GM23338 (cell line): ENCODE results near the gene ENOSF1.
"Not testable (repeated sequence)": the region's sequence is repeated elsewhere in the genome, so short reads cannot be mapped to it uniquely, and the experiment has no call there.

ENCODE experiments used
- CREB1 ChIP-seq: fragments of 250-450 bp; sonication (Bioruptor Pico); IDR thresholded peaks from 2 replicates; pipeline ENCODE4 v1.5.0; 2020; ENCODE audit warnings: low read depth, mild to moderate bottlenecking, moderate library complexity
- EZH2 ChIP-seq: fragments of 200-600 bp; sonication (generic); IDR thresholded peaks from one replicate; pipeline ENCODE4 v1.8.0; 2017; ENCODE audit warnings: antibody characterized with exemption, mild to moderate bottlenecking, low read depth; ENCODE audit not compliant: unreplicated experiment
- EZH2phosphoT487 ChIP-seq: fragments of 200-600 bp; sonication (generic); IDR thresholded peaks from one replicate; pipeline ENCODE4 v1.8.1; 2018; ENCODE audit warnings: antibody characterized with exemption; ENCODE audit not compliant: unreplicated experiment
- JUNB ChIP-seq: IDR thresholded peaks from one replicate; pipeline ENCODE4 v1.6.1; 2016; ENCODE audit warnings: antibody characterized with exemption; ENCODE audit not compliant: unreplicated experiment
- NANOG ChIP-seq: IDR thresholded peaks from 2 replicates; pipeline ENCODE4 v1.6.1; 2016; ENCODE audit warnings: antibody characterized with exemption, borderline replicate concordance
- POLR2AphosphoS5 ChIP-seq: IDR thresholded peaks from 2 replicates; pipeline ENCODE4 v1.6.1; 2016; ENCODE audit warnings: antibody characterized with exemption, low read depth
- STAT1 ChIP-seq: IDR thresholded peaks from one replicate; pipeline ENCODE4 v1.6.1; 2016; ENCODE audit warnings: antibody characterized with exemption; ENCODE audit not compliant: unreplicated experiment
- ZNF114 ChIP-seq: fragments of 250-450 bp; sonication (Bioruptor Pico); IDR thresholded peaks from 2 replicates; pipeline ENCODE4 v1.5.0; 2020; ENCODE audit warnings: mild to moderate bottlenecking, moderate library complexity
- ZNF331 ChIP-seq: fragments of 250-450 bp; sonication (Bioruptor Pico); IDR thresholded peaks from 2 replicates; pipeline ENCODE4 v1.5.0; 2020; ENCODE audit warnings: low read depth, mild to moderate bottlenecking, moderate library complexity
- TF ChIP-seq, protein P1 (sequence below), 2 experiments: fragments of 200-600 bp in 1 of 2; sonication (generic) in 1 of 2; conservative IDR thresholded peaks; 2 replicates each; pipeline versions ENCODE4 v1.5.1 to v1.6.1; 2016 to 2017; ENCODE audit warnings: antibody characterized with exemption in 2 of 2, low read depth in 2 of 2, mild to moderate bottlenecking in 2 of 2, moderate library complexity in 1 of 2
- TF ChIP-seq, protein P2 (sequence below): IDR thresholded peaks from one replicate; pipeline ENCODE4 v1.6.1; 2018; ENCODE audit warnings: antibody characterized with exemption; ENCODE audit not compliant: unreplicated experiment
- TF ChIP-seq, protein P3 (sequence below): IDR thresholded peaks from 2 replicates; pipeline ENCODE4 v1.6.1; 2016; ENCODE audit warnings: antibody characterized with exemption
- TF ChIP-seq, protein P4 (sequence below): fragments of 250-450 bp; sonication (Bioruptor Pico); IDR thresholded peaks from 2 replicates; pipeline ENCODE4 v1.5.0; 2020; ENCODE audit warnings: mild to moderate bottlenecking, moderate library complexity

DNA sequence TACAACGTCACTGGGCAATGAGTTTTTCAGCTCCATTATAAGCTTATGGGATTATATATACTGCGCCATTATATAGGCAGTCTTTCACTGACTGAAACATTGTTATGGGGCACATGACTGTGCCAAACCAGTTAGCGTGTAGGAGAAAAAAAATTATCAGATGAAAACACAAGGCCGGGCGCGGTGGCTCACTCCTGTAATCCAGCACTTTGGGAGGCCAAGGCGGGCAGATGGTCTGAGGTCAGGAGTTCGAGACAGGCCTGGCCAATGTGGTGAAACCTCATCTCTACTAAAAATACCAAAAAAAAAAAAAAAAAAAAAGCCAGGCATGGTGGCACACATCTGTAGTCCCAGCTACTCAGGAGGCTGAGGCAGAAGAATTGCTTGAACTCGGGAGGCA, 30.0 kb downstream of the ENOSF1 start:
- TF ChIP-seq, protein P1, sequence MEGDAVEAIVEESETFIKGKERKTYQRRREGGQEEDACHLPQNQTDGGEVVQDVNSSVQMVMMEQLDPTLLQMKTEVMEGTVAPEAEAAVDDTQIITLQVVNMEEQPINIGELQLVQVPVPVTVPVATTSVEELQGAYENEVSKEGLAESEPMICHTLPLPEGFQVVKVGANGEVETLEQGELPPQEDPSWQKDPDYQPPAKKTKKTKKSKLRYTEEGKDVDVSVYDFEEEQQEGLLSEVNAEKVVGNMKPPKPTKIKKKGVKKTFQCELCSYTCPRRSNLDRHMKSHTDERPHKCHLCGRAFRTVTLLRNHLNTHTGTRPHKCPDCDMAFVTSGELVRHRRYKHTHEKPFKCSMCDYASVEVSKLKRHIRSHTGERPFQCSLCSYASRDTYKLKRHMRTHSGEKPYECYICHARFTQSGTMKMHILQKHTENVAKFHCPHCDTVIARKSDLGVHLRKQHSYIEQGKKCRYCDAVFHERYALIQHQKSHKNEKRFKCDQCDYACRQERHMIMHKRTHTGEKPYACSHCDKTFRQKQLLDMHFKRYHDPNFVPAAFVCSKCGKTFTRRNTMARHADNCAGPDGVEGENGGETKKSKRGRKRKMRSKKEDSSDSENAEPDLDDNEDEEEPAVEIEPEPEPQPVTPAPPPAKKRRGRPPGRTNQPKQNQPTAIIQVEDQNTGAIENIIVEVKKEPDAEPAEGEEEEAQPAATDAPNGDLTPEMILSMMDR (conservative IDR thresholded peaks at IDR 0.05; ENCODE audit: low read depth in 2 of 2): not testable (repeated sequence)
- not testable (repeated sequence) for TF ChIP-seq EZH2; POLR2AphosphoS5; ZNF114 (CRISPR knock-in tag); STAT1; CREB1 (CRISPR knock-in tag); EZH2phosphoT487; ZNF331; JUNB; NANOG
- TF ChIP-seq, protein P2, sequence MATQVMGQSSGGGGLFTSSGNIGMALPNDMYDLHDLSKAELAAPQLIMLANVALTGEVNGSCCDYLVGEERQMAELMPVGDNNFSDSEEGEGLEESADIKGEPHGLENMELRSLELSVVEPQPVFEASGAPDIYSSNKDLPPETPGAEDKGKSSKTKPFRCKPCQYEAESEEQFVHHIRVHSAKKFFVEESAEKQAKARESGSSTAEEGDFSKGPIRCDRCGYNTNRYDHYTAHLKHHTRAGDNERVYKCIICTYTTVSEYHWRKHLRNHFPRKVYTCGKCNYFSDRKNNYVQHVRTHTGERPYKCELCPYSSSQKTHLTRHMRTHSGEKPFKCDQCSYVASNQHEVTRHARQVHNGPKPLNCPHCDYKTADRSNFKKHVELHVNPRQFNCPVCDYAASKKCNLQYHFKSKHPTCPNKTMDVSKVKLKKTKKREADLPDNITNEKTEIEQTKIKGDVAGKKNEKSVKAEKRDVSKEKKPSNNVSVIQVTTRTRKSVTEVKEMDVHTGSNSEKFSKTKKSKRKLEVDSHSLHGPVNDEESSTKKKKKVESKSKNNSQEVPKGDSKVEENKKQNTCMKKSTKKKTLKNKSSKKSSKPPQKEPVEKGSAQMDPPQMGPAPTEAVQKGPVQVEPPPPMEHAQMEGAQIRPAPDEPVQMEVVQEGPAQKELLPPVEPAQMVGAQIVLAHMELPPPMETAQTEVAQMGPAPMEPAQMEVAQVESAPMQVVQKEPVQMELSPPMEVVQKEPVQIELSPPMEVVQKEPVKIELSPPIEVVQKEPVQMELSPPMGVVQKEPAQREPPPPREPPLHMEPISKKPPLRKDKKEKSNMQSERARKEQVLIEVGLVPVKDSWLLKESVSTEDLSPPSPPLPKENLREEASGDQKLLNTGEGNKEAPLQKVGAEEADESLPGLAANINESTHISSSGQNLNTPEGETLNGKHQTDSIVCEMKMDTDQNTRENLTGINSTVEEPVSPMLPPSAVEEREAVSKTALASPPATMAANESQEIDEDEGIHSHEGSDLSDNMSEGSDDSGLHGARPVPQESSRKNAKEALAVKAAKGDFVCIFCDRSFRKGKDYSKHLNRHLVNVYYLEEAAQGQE: not testable (repeated sequence)
- TF ChIP-seq, protein P3, sequence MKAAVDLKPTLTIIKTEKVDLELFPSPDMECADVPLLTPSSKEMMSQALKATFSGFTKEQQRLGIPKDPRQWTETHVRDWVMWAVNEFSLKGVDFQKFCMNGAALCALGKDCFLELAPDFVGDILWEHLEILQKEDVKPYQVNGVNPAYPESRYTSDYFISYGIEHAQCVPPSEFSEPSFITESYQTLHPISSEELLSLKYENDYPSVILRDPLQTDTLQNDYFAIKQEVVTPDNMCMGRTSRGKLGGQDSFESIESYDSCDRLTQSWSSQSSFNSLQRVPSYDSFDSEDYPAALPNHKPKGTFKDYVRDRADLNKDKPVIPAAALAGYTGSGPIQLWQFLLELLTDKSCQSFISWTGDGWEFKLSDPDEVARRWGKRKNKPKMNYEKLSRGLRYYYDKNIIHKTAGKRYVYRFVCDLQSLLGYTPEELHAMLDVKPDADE: not testable (repeated sequence)
- TF ChIP-seq, protein P4, sequence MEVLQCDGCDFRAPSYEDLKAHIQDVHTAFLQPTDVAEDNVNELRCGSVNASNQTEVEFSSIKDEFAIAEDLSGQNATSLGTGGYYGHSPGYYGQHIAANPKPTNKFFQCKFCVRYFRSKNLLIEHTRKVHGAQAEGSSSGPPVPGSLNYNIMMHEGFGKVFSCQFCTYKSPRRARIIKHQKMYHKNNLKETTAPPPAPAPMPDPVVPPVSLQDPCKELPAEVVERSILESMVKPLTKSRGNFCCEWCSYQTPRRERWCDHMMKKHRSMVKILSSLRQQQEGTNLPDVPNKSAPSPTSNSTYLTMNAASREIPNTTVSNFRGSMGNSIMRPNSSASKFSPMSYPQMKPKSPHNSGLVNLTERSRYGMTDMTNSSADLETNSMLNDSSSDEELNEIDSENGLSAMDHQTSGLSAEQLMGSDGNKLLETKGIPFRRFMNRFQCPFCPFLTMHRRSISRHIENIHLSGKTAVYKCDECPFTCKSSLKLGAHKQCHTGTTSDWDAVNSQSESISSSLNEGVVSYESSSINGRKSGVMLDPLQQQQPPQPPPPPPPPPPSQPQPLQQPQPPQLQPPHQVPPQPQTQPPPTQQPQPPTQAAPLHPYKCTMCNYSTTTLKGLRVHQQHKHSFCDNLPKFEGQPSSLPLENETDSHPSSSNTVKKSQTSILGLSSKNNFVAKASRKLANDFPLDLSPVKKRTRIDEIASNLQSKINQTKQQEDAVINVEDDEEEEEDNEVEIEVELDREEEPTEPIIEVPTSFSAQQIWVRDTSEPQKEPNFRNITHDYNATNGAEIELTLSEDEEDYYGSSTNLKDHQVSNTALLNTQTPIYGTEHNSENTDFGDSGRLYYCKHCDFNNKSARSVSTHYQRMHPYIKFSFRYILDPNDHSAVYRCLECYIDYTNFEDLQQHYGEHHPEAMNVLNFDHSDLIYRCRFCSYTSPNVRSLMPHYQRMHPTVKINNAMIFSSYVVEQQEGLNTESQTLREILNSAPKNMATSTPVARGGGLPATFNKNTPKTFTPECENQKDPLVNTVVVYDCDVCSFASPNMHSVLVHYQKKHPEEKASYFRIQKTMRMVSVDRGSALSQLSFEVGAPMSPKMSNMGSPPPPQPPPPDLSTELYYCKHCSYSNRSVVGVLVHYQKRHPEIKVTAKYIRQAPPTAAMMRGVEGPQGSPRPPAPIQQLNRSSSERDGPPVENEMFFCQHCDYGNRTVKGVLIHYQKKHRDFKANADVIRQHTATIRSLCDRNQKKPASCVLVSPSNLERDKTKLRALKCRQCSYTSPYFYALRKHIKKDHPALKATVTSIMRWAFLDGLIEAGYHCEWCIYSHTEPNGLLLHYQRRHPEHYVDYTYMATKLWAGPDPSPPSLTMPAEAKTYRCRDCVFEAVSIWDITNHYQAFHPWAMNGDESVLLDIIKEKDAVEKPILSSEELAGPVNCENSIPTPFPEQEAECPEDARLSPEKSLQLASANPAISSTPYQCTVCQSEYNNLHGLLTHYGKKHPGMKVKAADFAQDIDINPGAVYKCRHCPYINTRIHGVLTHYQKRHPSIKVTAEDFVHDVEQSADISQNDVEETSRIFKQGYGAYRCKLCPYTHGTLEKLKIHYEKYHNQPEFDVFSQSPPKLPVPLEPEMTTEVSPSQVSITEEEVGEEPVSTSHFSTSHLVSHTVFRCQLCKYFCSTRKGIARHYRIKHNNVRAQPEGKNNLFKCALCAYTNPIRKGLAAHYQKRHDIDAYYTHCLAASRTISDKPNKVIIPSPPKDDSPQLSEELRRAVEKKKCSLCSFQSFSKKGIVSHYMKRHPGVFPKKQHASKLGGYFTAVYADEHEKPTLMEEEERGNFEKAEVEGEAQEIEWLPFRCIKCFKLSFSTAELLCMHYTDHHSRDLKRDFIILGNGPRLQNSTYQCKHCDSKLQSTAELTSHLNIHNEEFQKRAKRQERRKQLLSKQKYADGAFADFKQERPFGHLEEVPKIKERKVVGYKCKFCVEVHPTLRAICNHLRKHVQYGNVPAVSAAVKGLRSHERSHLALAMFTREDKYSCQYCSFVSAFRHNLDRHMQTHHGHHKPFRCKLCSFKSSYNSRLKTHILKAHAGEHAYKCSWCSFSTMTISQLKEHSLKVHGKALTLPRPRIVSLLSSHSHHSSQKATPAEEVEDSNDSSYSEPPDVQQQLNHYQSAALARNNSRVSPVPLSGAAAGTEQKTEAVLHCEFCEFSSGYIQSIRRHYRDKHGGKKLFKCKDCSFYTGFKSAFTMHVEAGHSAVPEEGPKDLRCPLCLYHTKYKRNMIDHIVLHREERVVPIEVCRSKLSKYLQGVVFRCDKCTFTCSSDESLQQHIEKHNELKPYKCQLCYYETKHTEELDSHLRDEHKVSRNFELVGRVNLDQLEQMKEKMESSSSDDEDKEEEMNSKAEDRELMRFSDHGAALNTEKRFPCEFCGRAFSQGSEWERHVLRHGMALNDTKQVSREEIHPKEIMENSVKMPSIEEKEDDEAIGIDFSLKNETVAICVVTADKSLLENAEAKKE (CRISPR knock-in tag): not testable (repeated sequence)
